Naive thymus-derived CD4-positive, alpha-beta T cell (primary cell): ENCODE data around the gene RAB11FIP2. TPM values are rescaled to one million over a fixed set of nuclear protein-coding genes. Genes with fewer than 3 reads are reported as not detected.

ENCODE experiments used
- ATAC-seq: fragments of 150-1000 bp; cut with Tn5 transposase; 2 replicates; pipeline ENCODE4 v1.10.0; 2021; ENCODE audit warnings: mild to moderate bottlenecking, moderate library complexity
- CTCF ChIA-PET: fragments of 350-600 bp; sonication (Branson Sonifier 250); formaldehyde crosslinking; loops from one replicate; lab custom pipeline; 2021; ENCODE audit warnings: antibody characterized with exemption; lab: Charles Lee
- POLR2A ChIA-PET: fragments of 350-600 bp; sonication (Branson Sonifier 250); formaldehyde crosslinking; loops from one replicate; lab custom pipeline; 2021; ENCODE audit warnings: antibody characterized with exemption, inconsistent platforms; lab: Charles Lee
- DNase-seq, 9 donors: peaks; one replicate each; pipeline versions ENCODE4 v3.0.0 to v3.0.0-alpha.2; 2020 to 2022; ENCODE audit warnings: mixed read lengths in 1 of 9
- H3K27ac ChIP-seq: one replicate; pipeline ENCODE4 v1.7.0; 2013; ENCODE audit warnings: mild to moderate bottlenecking, low read depth, low read length, moderate library complexity
- H3K27me3 ChIP-seq, 2 donors: one replicate each; pipeline ENCODE4 v1.7.0; 2013; ENCODE audit warnings: low read length in 2 of 2, mild to moderate bottlenecking in 2 of 2, moderate library complexity in 2 of 2; ENCODE audit not compliant: control insufficient read depth in 2 of 2, insufficient read depth in 2 of 2
- H3K36me3 ChIP-seq, 3 experiments: 1 replicate in 2 of 3; 2 replicates in 1 of 3; pipeline ENCODE4 v1.7.0; 2013; ENCODE audit warnings: low read length in 3 of 3, mild to moderate bottlenecking in 3 of 3, moderate library complexity in 1 of 3; ENCODE audit not compliant: insufficient read depth in 3 of 3, control insufficient read depth in 2 of 3
- H3K4me1 ChIP-seq, 2 donors: one replicate each; pipeline ENCODE4 v1.7.0; 2013; ENCODE audit warnings: low read length in 2 of 2, mild to moderate bottlenecking in 2 of 2, moderate library complexity in 1 of 2; ENCODE audit not compliant: control insufficient read depth in 2 of 2, insufficient read depth in 2 of 2
- H3K4me3 ChIP-seq: 2 replicates; pipeline ENCODE4 v1.7.0; 2013; ENCODE audit warnings: mild to moderate bottlenecking, low read length
- H3K9me3 ChIP-seq, 3 experiments: 1 replicate in 2 of 3; 2 replicates in 1 of 3; pipeline ENCODE4 v1.7.0; 2013; ENCODE audit warnings: low read length in 3 of 3; ENCODE audit not compliant: control insufficient read depth in 2 of 3
- H3K27ac Mint-ChIP-seq, 9 donors: one replicate each; pipeline ENCODE4 v1.8.0; 2020 to 2022; ENCODE audit warnings: mixed read lengths in 9 of 9, mild to moderate bottlenecking in 8 of 9, moderate library complexity in 5 of 9, inconsistent platforms in 2 of 9
- H3K27me3 Mint-ChIP-seq, 5 donors: one replicate each; pipeline ENCODE4 v1.8.0; 2021 to 2022; ENCODE audit warnings: mixed read lengths in 5 of 5, mild to moderate bottlenecking in 1 of 5
- H3K36me3 Mint-ChIP-seq, 5 donors: one replicate each; pipeline ENCODE4 v1.8.0; 2020 to 2022; ENCODE audit warnings: mixed read lengths in 5 of 5, mild to moderate bottlenecking in 3 of 5, inconsistent platforms in 1 of 5
- H3K4me1 Mint-ChIP-seq, 7 donors: one replicate each; pipeline ENCODE4 v1.8.0; 2020 to 2022; ENCODE audit warnings: mixed read lengths in 7 of 7, mild to moderate bottlenecking in 3 of 7, inconsistent platforms in 1 of 7
- H3K4me3 Mint-ChIP-seq, 10 donors: one replicate each; pipeline ENCODE4 v1.8.0; 2020 to 2022; ENCODE audit warnings: mild to moderate bottlenecking in 10 of 10, mixed read lengths in 10 of 10, moderate library complexity in 6 of 10, inconsistent platforms in 2 of 10
- H3K9me3 Mint-ChIP-seq, 11 donors: one replicate each; pipeline ENCODE4 v1.8.0; 2020 to 2022; ENCODE audit warnings: mixed read lengths in 11 of 11, mild to moderate bottlenecking in 4 of 11, inconsistent platforms in 1 of 11, moderate library complexity in 1 of 11
- intact Hi-C, 2 donors: fragments of 100-400 bp; cut with micrococcal nuclease; formaldehyde crosslinking; loops; one replicate each; pipeline ENCODE4 v1.15.1; 2023
- polyA plus RNA-seq, 2 donors: library from polyadenylated mRNA; unstranded; fragments of 300-500 nt; fragmentation: Illumina TruSeq; gene quantifications; one replicate each; pipeline ENCODE4 v1.2.3, GENCODE V29; 2021
- total RNA-seq, 6 experiments: library from RNA in 5 of 6; stranded (reverse) in 5 of 6; gene quantifications; 1 replicate in 5 of 6; 2 replicates in 1 of 6; pipeline ENCODE4 v1.2.3 and lab custom pipeline; 2021 to 2026

Gene RAB11FIP2
- total and polyA plus RNA-seq, 7 experiments from 2014 or later = 5.3 to 32.6 (median 21.6) TPM

DNA sequence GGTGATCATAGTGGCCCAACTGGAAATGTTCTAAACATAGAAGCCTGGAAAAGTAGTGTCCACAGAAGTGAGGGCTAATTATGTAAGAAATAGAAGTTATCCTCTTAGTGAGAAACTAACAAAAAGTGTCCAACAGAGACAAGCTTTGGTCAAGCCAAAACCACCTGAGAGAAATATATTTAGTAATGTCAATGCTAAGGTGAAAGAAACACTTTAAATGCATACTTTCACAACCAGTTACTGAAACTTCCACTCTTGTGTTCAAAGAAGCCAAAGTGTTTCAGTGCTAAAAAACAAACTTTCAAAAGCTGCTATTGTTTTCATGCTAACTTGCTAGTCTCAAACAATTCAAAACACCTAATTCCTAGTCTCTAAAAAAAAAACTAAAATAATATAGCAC, 18.1 kb downstream of the RAB11FIP2 start:
- Mint-ChIP-seq H3K27me3 (no peaks in the 10 kb centered on the region), H3K27ac (peak overlapping the region in 1 of 9 donors; percentile 26), H3K36me3 (peaks cover 4 to 34% (median 11%) of the 10 kb centered on the region in 5 donors), H3K4me1 (peaks cover 8 to 25% (median 16%) of the 10 kb centered on the region in 7 donors), H3K4me3 (no peak overlapping the region), H3K9me3 (no peaks in the 10 kb centered on the region)
- no peaks in the 10 kb centered on the region for H3K4me1 ChIP-seq
- H3K27ac ChIP-seq = no peak overlapping the region
- H3K4me3 ChIP-seq = no peak overlapping the region
- H3K27me3 ChIP-seq = no peaks in the 10 kb centered on the region
- no peaks in the 10 kb centered on the region for H3K36me3 ChIP-seq
- no peak for DNase-seq
- no peaks in the 10 kb centered on the region for H3K9me3 ChIP-seq
- ChIA-PET POLR2A (no interaction called here), CTCF (no interaction called here)
- intact Hi-C loops = no loop called here
- ATAC-seq = no peak

DNA sequence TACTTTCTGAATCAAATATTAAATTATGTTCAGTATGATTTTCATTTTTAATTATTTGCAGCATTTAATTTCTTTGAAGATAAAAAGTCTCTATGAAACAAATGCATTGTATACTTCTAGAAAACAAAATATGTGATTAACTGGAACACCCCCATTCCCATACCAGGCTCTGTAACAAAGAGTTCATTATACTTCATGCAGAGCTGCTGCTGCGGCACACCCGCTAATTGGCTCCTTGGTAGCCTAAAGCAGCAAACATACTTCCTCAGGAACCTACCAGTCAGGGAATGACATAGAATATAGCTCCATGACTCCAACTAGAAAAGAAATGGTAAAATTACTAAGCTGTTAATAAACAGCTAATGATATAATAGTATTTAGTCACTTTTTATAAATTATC, 19.3 kb downstream of the RAB11FIP2 start:
- no peaks in the 10 kb centered on the region for H3K27me3 ChIP-seq
- H3K4me1 Mint-ChIP-seq = peaks cover 5 to 22% (median 16%) of the 10 kb centered on the region in 7 donors
- DNase-seq = no peak
- intact Hi-C loops = no loop called here
- H3K4me3 Mint-ChIP-seq = no peak overlapping the region
- ChIA-PET CTCF (no interaction called here), POLR2A (no interaction called here)
- H3K27ac Mint-ChIP-seq = no peak overlapping the region
- no peak for ATAC-seq
- no peaks in the 10 kb centered on the region for H3K9me3 Mint-ChIP-seq
- peaks cover 4 to 28% (median 9%) of the 10 kb centered on the region in 5 donors for H3K36me3 Mint-ChIP-seq
- H3K27ac ChIP-seq = no peak overlapping the region
- H3K4me1 ChIP-seq = no peaks in the 10 kb centered on the region
- H3K36me3 ChIP-seq = no peaks in the 10 kb centered on the region
- H3K9me3 ChIP-seq = no peaks in the 10 kb centered on the region
- no peak overlapping the region for H3K4me3 ChIP-seq
- no peaks in the 10 kb centered on the region for H3K27me3 Mint-ChIP-seq

DNA sequence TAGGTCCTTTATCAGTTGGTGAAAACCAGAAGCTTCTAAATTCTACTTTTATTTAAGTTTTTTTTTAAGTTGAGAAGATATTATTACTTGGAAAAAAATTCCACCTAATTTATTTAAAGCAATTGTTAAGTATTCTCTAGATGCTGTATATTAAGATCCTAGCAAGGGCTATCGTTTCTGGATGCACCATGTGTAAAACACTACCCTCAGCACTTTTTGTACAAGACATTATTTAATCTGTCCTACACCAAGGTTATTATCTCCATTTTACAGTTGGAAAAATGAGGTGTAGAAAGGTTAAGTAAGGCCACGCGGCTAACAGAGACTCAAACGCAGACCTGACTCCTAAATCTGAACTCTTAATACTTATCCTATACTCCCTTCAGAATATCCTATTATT, 19.8 kb downstream of the RAB11FIP2 start:
- H3K27ac ChIP-seq = no peak overlapping the region
- peaks cover 4 to 25% (median 9%) of the 10 kb centered on the region in 5 donors for H3K36me3 Mint-ChIP-seq
- DNase-seq = no peak
- H3K27me3 Mint-ChIP-seq = no peaks in the 10 kb centered on the region
- no peaks in the 10 kb centered on the region for H3K36me3 ChIP-seq
- no peak overlapping the region for H3K4me3 Mint-ChIP-seq
- no peak overlapping the region for H3K4me3 ChIP-seq
- peaks cover 5 to 19% (median 16%) of the 10 kb centered on the region in 7 donors for H3K4me1 Mint-ChIP-seq
- no peaks in the 10 kb centered on the region for H3K27me3 ChIP-seq
- ChIA-PET CTCF (no interaction called here), POLR2A (no interaction called here)
- no peak overlapping the region for H3K27ac Mint-ChIP-seq
- intact Hi-C loops = no loop called here
- H3K9me3 ChIP-seq = no peaks in the 10 kb centered on the region
- no peaks in the 10 kb centered on the region for H3K4me1 ChIP-seq
- H3K9me3 Mint-ChIP-seq = no peaks in the 10 kb centered on the region
- ATAC-seq = no peak

DNA sequence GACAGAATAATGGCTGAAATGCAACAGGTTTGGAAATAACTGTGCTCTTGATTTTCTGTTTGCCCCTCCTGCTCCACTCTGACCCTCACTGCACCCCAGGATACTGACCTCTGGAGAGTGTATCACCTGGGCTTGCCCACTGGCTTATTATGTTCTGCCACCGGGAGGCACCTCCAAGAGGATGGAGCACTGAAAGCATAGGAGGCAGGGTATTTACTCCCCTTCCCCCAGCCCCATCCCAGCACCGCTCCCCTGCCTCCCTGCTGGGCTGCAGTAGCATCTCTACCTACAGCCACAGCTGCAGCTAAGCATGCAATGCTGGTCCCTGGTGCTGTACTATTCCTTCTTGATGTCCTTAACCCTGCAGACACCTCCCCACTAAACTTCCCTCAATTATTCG, 26.4 kb downstream of the RAB11FIP2 start:
- Histone ChIP-seq H3K9me3 (no peaks in the 10 kb centered on the region), H3K4me1 (no peaks in the 10 kb centered on the region), H3K27ac (no peak overlapping the region), H3K4me3 (no peak overlapping the region), H3K27me3 (no peaks in the 10 kb centered on the region), H3K36me3 (peaks cover 0 to 5% (median 0%) of the 10 kb centered on the region in 3 experiments)
- CTCF ChIA-PET = no interaction called here
- Mint-ChIP-seq H3K4me1 (peaks cover 0 to 5% (median 0%) of the 10 kb centered on the region in 7 donors), H3K36me3 (peaks cover 0 to 21% (median 7%) of the 10 kb centered on the region in 5 donors), H3K4me3 (no peak overlapping the region), H3K27ac (no peak overlapping the region), H3K27me3 (no peaks in the 10 kb centered on the region), H3K9me3 (no peaks in the 10 kb centered on the region)
- POLR2A ChIA-PET = no interaction called here
- intact Hi-C loops = no loop called here
- ATAC-seq (no peak), DNase-seq (no peak)

DNA sequence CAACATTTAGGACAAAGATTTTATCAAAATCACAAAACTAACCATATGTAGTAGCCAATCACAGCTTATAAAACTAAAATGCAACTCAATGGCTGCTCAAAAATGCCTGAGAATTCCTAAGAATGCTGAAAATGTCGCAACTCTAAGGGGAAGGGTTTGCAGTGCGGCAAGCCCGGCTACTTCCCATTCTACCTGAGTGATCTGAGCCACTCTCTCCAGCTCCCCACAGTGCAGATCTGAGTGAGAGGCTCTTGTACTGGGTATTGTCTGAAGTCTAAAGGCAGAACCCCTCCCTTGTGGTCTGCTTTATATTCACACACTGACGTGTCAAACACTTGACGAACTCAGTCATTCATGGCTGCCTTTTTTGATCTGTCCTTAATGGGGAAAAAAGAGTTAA, 28.9 kb downstream of the RAB11FIP2 start:
- H3K4me3 Mint-ChIP-seq = no peak overlapping the region
- H3K27me3 ChIP-seq = no peaks in the 10 kb centered on the region

DNA sequence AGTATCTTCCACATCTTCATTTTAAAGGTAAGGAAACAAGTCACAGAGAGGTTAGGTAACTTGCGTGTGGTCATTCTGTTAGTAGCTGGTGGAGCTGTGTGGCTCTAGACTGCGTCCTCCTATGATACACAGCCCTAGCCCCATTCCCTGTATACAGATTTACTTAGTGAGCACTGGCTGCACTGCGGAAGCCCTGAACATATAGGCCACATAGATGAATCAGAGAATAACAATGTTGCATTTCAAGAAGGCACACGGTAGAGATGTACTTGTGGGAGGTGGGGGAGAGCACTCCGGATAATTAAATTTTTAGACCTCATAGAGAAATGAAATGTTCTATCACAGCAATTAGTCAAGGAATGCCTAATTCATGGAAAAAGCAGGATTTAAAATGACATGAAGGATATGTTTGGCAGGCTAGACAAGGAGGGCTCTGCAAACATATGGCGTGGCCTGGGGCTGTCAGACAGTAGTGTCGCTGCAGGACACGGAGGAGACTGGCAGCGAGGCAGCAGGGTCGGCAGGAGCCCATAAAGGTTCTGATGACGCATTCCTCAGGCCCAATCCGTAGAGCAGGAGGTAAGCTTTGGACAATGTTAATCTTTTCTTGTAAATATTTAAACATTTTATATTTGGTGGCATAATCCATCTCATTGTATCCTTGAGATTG, 29.5 kb downstream of the RAB11FIP2 start:
- intact Hi-C loops = no loop called here
- H3K27me3 Mint-ChIP-seq = no peaks in the 10 kb centered on the region
- Histone ChIP-seq H3K27me3 (no peaks in the 10 kb centered on the region), H3K27ac (no peak overlapping the region), H3K36me3 (peaks cover 0 to 5% (median 0%) of the 10 kb centered on the region in 3 experiments), H3K4me3 (no peak overlapping the region), H3K9me3 (no peaks in the 10 kb centered on the region), H3K4me1 (no peaks in the 10 kb centered on the region)
- ATAC-seq (no peak), DNase-seq (no peak)
- peak overlapping the region in 1 of 9 donors; percentile 7 for H3K27ac Mint-ChIP-seq
- POLR2A ChIA-PET = no interaction called here
- CTCF ChIA-PET = no interaction called here
- peaks cover 0 to 7% (median 0%) of the 10 kb centered on the region in 7 donors for H3K4me1 Mint-ChIP-seq
- no peaks in the 10 kb centered on the region for H3K9me3 Mint-ChIP-seq
- H3K4me3 Mint-ChIP-seq = no peak overlapping the region
- peaks cover 2 to 28% (median 12%) of the 10 kb centered on the region in 5 donors for H3K36me3 Mint-ChIP-seq

More for the DNA sequence above, 28.9 kb downstream of the RAB11FIP2 start:
- Histone ChIP-seq H3K4me1 (no peaks in the 10 kb centered on the region), H3K27ac (no peak overlapping the region), H3K36me3 (peaks cover 0 to 5% (median 0%) of the 10 kb centered on the region in 3 experiments), H3K4me3 (no peak overlapping the region), H3K9me3 (no peaks in the 10 kb centered on the region)
- DNase-seq = no peak
- H3K9me3 Mint-ChIP-seq = no peaks in the 10 kb centered on the region
- no peak for ATAC-seq
- no peaks in the 10 kb centered on the region for H3K27me3 Mint-ChIP-seq
- intact Hi-C loops = no loop called here
- H3K36me3 Mint-ChIP-seq = peaks cover 0 to 28% (median 12%) of the 10 kb centered on the region in 5 donors
- ChIA-PET CTCF (no interaction called here), POLR2A (no interaction called here)
- H3K27ac Mint-ChIP-seq = no peak overlapping the region
- H3K4me1 Mint-ChIP-seq = peaks cover 0 to 7% (median 0%) of the 10 kb centered on the region in 7 donors

DNA sequence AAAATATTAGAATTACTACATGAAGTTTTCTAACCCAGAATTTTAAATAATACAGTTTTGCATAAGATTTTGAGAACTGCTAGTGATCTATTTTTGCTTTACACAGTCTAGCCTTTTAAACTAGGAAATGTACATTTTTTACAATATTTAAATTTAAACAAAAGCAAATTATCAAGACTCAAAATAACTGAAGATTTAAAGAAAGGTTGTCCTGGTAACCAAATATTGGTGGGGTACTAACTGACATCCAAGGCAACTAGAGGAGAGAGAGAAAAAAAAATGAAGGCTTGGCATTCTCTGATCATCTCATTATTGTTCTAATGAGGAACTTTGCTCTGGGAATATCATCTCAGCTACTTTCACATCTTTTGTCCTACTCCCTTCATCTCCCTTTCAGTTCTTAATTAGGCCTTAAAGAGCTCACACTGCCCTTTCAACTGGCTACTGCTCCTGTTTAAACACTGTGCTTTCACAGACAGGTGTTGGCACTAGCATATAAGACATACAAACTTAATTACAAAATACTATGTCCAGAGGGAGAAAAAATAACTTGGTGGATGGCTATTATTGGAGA, 33.7 kb downstream of the RAB11FIP2 start:
- Histone ChIP-seq H3K4me3 (no peak overlapping the region), H3K4me1 (no peaks in the 10 kb centered on the region), H3K27ac (no peak overlapping the region), H3K36me3 (peaks cover 0 to 9% (median 3%) of the 10 kb centered on the region in 3 experiments), H3K27me3 (no peaks in the 10 kb centered on the region), H3K9me3 (no peaks in the 10 kb centered on the region)
- Mint-ChIP-seq H3K27me3 (no peaks in the 10 kb centered on the region), H3K4me1 (peaks cover 0 to 5% (median 0%) of the 10 kb centered on the region in 7 donors), H3K4me3 (no peak overlapping the region), H3K27ac (no peak overlapping the region), H3K9me3 (no peaks in the 10 kb centered on the region), H3K36me3 (peaks cover 2 to 41% (median 21%) of the 10 kb centered on the region in 5 donors)
- POLR2A ChIA-PET = no interaction called here
- ATAC-seq = no peak
- CTCF ChIA-PET = no interaction called here
- intact Hi-C loops = no loop called here
- DNase-seq = no peak
